ENCODE measurements around the gene GSK3B.

DNA sequence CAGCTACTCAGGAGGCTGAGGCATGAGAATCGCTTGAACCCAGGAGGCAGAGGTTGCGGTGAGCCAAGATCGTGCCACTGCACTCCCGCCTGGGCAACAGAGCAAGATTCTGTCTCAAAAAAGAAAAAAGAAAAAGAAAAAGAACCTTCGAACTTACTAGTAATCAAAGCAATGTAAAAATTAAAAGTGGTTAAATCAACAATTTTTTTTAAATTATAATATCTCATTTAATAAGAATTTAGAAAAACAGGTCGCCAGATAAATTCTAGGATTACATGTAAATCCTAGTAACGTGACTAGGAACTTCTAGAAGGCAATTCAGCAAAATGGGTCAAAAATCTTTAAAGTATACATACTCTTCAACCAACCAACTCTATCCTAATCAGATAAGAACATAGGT is 37.2 kb downstream of the GSK3B start:
- TF ChIP-seq CTCF (IDR thresholded peaks at IDR 0.05) (no peak), POLR2A (IDR thresholded peaks at IDR 0.05) (no peak), POLR2AphosphoS5 (IDR thresholded peaks at IDR 0.05) (no peak)

Measured in stomach (tissue), 4 donors.